ENCODE measurements around the gene CLASP1. TPM values are rescaled to one million over a fixed set of nuclear protein-coding genes. Genes with fewer than 3 reads are reported as not detected.

Gene CLASP1
- total and polyA plus RNA-seq, 2 experiments from 2014 or later, result 20.1 to 45.9 TPM

DNA sequence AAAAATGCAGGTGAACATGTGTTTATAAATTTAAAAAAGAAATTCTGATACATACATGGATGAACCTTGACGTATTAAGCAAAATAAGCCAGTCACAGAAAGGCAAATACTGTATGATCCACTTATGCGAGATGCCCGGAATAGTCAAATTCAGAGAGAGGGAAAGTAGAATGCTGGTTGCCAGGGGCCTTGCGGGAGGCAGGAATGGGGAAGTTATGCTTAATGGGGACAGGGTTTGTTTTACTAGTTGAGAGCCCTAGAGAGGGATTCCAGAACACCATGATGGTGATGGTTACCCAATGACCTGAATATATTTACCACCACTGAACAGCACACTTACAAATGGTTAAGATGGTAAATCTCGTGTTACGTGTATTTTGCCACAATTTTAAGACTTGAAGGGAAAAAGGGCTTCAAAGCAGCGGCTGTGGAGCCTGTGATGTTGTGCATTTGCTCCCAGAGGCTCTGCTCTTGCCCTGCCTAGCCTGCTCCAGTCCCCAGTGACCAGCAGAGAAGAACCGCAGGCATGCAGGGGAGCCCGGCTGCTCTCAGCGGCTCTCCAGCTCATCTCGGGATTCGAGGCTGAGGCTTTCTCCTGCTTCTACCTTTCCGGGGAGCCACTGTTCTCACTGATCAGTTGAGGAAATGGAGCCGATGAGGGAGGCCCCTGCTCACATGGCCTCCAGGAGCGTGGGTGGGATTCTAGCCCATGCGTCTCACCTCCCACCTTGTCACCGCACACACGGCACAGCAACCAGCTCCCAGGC is 312.6 kb downstream of the CLASP1 start:
- TF ChIP-seq EZH2 (IDR thresholded peaks at IDR 0.05; ENCODE audit: borderline replicate concordance) (no peak), EZH2phosphoT487 (IDR thresholded peaks at IDR 0.05; ENCODE audit: low read depth, severe bottlenecking, unreplicated experiment) (no peak)
- TF ChIP-seq, protein P1, sequence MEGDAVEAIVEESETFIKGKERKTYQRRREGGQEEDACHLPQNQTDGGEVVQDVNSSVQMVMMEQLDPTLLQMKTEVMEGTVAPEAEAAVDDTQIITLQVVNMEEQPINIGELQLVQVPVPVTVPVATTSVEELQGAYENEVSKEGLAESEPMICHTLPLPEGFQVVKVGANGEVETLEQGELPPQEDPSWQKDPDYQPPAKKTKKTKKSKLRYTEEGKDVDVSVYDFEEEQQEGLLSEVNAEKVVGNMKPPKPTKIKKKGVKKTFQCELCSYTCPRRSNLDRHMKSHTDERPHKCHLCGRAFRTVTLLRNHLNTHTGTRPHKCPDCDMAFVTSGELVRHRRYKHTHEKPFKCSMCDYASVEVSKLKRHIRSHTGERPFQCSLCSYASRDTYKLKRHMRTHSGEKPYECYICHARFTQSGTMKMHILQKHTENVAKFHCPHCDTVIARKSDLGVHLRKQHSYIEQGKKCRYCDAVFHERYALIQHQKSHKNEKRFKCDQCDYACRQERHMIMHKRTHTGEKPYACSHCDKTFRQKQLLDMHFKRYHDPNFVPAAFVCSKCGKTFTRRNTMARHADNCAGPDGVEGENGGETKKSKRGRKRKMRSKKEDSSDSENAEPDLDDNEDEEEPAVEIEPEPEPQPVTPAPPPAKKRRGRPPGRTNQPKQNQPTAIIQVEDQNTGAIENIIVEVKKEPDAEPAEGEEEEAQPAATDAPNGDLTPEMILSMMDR (IDR thresholded peaks at IDR 0.05; ENCODE audit: poor library complexity), result no peak
- H2AFZ ChIP-seq, result no peak overlapping the region
- no peak overlapping the region for H3K4me3 ChIP-seq
- no peaks in the 10 kb centered on the region for H3K4me1 ChIP-seq (ENCODE audit: insufficient read depth)
- H3K79me2 ChIP-seq, result no peaks in the 10 kb centered on the region
- WGBS (ENCODE audit: low lambda C conversion rate, missing lambda C conversion rate), result 91% methylated on average over 18 of the region's 18 CpGs
- H4K20me1 ChIP-seq (ENCODE audit: insufficient read depth, poor library complexity, severe bottlenecking), result no peaks in the 10 kb centered on the region
- DNase-seq (ENCODE audit: low spot score), result no peak
- no peak overlapping the region for H3K27ac ChIP-seq
- no peaks in the 10 kb centered on the region for H3K9me2 ChIP-seq (replicated peaks; ENCODE audit: insufficient read depth)
- no peaks in the 10 kb centered on the region for H3K9me3 ChIP-seq (ENCODE audit: low read depth)
- no peaks in the 10 kb centered on the region for H3K36me3 ChIP-seq (replicated peaks; ENCODE audit: insufficient read depth, low read depth)
- no peaks in the 10 kb centered on the region for H3K27me3 ChIP-seq
- no peak overlapping the region for H3K4me2 ChIP-seq

DNA sequence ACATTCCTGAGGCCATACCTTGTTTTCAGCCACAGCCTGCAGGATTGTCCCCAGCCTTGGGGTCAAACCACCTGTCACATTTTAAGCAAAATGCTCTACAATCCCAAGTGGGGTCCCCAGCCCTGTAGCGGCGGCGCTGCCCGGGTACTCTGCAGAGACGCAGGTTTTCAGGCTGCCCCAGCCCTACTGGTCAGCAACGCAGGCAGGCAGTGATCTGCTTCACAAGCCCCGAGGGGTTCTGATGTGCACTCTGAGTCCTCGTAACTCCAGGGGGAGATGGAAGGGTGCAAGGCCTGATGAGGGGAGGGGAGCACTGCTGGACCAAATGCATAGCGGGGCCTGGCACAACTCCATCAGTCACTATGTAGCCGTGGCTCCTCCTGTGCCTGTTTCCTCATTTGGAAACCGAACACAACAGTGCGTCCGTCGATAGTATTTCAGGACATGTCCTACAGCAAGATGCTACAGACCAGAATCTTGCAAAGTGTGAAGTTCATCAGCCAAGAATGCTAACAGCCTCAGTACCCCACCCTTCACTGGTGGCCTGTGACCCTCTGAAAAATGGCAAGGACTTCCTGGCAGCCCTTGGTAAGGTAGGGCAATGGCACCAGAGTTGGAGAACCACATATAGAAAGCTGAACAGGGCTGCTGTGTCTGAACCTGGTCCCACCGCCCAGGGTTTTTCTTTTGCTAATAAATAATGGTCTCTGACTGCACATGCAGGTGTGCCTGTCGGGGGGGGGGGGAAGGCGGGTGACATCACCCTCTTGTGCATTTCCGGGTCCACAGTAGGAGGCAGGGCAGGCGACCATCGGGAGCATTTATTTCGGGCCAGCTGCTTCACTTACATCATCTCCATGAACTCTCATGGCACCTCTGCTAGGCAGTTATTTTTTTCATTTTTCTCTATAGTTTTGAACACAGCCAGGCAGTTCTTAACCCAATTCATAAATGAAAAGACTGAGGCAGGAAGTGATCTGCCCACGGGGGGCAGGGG is 313.7 kb downstream of the CLASP1 start:
- Histone ChIP-seq H3K79me2 (no peaks in the 10 kb centered on the region), H3K27ac (no peak overlapping the region), H3K27me3 (no peaks in the 10 kb centered on the region), H3K4me3 (no peak overlapping the region), H3K4me1 (ENCODE audit: insufficient read depth) (no peaks in the 10 kb centered on the region), H3K36me3 (replicated peaks; ENCODE audit: insufficient read depth, low read depth) (no peaks in the 10 kb centered on the region), H2AFZ (no peak overlapping the region), H3K9me2 (replicated peaks; ENCODE audit: insufficient read depth) (no peaks in the 10 kb centered on the region), H4K20me1 (ENCODE audit: insufficient read depth, poor library complexity, severe bottlenecking) (no peaks in the 10 kb centered on the region), H3K4me2 (no peak overlapping the region), H3K9me3 (ENCODE audit: low read depth) (no peaks in the 10 kb centered on the region)
- 78% methylated on average over 22 of the region's 22 CpGs for WGBS (ENCODE audit: low lambda C conversion rate, missing lambda C conversion rate)
- no peak for TF ChIP-seq EZH2phosphoT487 (IDR thresholded peaks at IDR 0.05; ENCODE audit: low read depth, severe bottlenecking, unreplicated experiment)
- TF ChIP-seq, protein P1 (IDR thresholded peaks at IDR 0.05; ENCODE audit: poor library complexity), result no peak
- no peak for TF ChIP-seq EZH2 (IDR thresholded peaks at IDR 0.05; ENCODE audit: borderline replicate concordance)
- DNase-seq (ENCODE audit: low spot score), result no peak

DNA sequence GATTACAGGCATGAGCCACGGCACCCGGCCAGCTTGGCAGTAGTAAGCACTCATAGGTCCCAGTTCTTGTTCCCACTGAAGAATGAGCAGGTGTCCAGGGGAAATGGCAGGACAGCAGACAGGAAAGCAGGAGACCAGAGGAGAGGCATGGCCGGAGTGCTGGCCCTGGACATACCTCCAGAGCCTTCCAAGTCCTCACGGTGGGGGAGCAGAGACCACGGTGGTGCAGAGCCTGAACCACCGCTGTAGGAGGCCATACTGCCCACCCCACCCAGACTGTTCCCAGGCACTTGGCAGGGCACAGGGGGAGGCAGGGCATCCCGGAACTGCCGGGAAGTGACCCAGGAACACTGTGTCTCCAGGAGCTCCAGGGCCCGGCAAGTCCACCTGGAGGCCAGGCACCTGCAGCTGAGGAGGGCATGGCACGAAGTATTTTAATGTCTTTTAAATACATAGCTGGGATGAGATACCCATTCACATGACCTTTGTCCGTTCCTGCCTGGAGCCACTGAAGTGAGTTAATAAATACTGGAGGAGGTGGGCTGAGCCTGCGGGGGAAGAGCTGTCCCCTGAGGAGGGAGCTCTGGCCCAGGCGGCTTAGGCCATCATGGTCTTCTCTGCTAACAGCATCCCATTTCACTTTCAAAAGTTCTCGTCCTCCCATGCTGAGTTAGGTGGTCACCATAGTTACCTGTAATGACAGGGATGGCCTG is 314.5 kb downstream of the CLASP1 start:
- H3K4me3 ChIP-seq, result no peak overlapping the region
- H3K4me1 ChIP-seq (ENCODE audit: insufficient read depth), result no peaks in the 10 kb centered on the region
- peak overlapping the region; percentile 42 for H3K4me2 ChIP-seq
- no peaks in the 10 kb centered on the region for H3K27me3 ChIP-seq
- 68% methylated on average over 14 of the region's 14 CpGs for WGBS (ENCODE audit: low lambda C conversion rate, missing lambda C conversion rate)
- no peaks in the 10 kb centered on the region for H3K9me2 ChIP-seq (replicated peaks; ENCODE audit: insufficient read depth)
- no peaks in the 10 kb centered on the region for H3K9me3 ChIP-seq (ENCODE audit: low read depth)
- H2AFZ ChIP-seq, result no peak overlapping the region
- TF ChIP-seq EZH2phosphoT487 (IDR thresholded peaks at IDR 0.05; ENCODE audit: low read depth, severe bottlenecking, unreplicated experiment) (no peak), EZH2 (IDR thresholded peaks at IDR 0.05; ENCODE audit: borderline replicate concordance) (no peak)
- TF ChIP-seq, protein P1 (IDR thresholded peaks at IDR 0.05; ENCODE audit: poor library complexity), result no peak
- H3K27ac ChIP-seq, result no peak overlapping the region
- no peaks in the 10 kb centered on the region for H3K36me3 ChIP-seq (replicated peaks; ENCODE audit: insufficient read depth, low read depth)
- DNase-seq (ENCODE audit: low spot score), result peak; percentile 44
- H3K79me2 ChIP-seq, result no peaks in the 10 kb centered on the region
- H4K20me1 ChIP-seq (ENCODE audit: insufficient read depth, poor library complexity, severe bottlenecking), result no peaks in the 10 kb centered on the region

Data from hepatocyte (in vitro differentiated cells).